Coronary artery (tissue), 2 donors: Measurements from ENCODE around the gene SAMSN1.

Source experiments
- DNase-seq: peaks from one replicate; pipeline ENCODE4 v3.0.0-alpha.2; 2017; ENCODE audit warnings: low spot score
- H3K27ac ChIP-seq, 2 donors: fragments of 200-600 bp; sonication (generic); one replicate each; pipeline ENCODE4 v1.5.1; 2016 to 2019
- H3K4me3 ChIP-seq: fragments of 200-600 bp; sonication (generic); 2 replicates; pipeline ENCODE4 v1.5.1; 2016; ENCODE audit warnings: mild to moderate bottlenecking, moderate library complexity
- TF ChIP-seq, protein P1 (sequence below): fragments of 200-600 bp; sonication (generic); IDR thresholded peaks from one replicate; pipeline ENCODE4 v1.5.1; 2019; ENCODE audit warnings: antibody characterized with exemption

Gene SAMSN1

DNA sequence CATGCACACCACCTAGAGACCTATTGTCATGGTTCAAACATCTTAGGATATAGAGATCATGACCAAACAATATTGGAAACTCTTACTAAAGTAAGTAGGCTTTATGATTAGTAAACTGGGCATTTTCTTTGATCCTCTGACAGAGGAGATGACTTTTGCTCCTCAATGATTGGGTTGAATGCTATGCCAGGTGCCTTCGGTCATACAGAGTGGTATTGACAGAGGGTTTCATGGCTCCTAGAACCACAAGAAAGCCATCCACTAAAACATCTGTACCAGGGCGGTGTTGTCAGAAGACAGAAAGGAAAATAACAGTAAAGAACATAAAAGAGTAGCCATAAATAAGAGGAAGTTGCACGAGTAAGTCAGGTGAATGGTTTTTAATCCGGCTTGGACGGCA, 20.8 kb upstream of the SAMSN1 start:
- H3K4me3 ChIP-seq = no peak overlapping the region
- TF ChIP-seq, protein P1, sequence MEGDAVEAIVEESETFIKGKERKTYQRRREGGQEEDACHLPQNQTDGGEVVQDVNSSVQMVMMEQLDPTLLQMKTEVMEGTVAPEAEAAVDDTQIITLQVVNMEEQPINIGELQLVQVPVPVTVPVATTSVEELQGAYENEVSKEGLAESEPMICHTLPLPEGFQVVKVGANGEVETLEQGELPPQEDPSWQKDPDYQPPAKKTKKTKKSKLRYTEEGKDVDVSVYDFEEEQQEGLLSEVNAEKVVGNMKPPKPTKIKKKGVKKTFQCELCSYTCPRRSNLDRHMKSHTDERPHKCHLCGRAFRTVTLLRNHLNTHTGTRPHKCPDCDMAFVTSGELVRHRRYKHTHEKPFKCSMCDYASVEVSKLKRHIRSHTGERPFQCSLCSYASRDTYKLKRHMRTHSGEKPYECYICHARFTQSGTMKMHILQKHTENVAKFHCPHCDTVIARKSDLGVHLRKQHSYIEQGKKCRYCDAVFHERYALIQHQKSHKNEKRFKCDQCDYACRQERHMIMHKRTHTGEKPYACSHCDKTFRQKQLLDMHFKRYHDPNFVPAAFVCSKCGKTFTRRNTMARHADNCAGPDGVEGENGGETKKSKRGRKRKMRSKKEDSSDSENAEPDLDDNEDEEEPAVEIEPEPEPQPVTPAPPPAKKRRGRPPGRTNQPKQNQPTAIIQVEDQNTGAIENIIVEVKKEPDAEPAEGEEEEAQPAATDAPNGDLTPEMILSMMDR = no peak
- no peak overlapping the region for H3K27ac ChIP-seq
- DNase-seq = no peak

DNA sequence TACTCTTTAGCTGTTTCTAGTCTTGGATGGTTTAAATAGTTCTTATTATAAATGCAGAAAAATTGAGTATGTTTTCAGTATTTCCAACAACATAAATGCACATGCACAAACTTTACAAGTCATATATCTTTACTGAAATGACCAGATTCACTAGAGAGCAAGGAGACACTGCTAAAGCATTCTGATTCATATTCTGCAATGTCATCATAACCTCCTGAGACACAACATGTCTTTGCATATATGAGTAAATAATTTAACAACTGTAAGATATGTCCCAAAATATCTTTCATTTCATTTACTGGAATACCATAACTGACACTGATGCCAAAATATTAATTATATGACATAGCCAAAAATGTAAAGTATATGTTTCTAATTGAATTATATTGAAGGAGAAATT, 16.8 kb upstream of the SAMSN1 start:
- Histone ChIP-seq H3K4me3 (no peak overlapping the region), H3K27ac (no peak overlapping the region)
- no peak for DNase-seq
- TF ChIP-seq, protein P1 = no peak

DNA sequence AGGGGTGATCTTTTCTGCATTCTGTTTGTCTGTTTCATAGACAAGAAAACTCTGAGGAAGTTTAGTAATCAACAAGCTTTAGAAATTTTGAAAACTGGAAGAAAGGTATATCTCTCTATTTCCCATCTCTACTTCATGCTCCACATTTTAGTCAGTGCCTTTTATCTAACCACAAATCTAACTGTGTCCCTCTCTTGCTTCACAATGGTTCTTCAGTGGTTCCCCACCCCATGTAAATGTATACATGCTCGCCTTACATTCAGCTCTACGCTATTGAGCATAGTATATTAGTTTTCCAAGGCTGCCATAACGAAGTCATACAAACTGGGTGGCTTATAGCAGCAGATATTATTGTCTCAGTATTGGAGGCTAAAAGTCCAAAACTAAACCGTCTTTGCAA, 14.4 kb upstream of the SAMSN1 start:
- no peak overlapping the region for H3K4me3 ChIP-seq
- TF ChIP-seq, protein P1 = no peak
- no peak for DNase-seq
- H3K27ac ChIP-seq = no peak overlapping the region

DNA sequence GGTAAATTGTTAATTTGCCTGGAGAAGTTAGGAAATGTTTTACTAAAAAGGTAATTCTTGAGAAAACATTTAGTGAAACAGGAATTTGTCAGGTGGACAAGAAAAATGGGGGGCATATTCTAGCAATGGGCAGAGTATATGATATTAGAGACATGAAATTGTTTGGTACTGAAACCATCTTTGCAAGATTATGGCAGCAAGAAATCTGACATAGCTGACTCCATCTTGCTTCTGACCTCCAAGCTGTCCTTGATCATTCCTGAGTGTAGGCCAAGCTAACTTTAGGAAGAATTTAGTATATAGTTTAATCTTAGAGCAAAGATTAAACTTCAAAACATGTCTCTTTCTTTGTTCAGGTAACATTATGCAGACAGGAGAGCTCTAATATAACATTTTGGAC, 14.0 kb upstream of the SAMSN1 start:
- no peak for DNase-seq
- TF ChIP-seq, protein P1 = no peak

DNA sequence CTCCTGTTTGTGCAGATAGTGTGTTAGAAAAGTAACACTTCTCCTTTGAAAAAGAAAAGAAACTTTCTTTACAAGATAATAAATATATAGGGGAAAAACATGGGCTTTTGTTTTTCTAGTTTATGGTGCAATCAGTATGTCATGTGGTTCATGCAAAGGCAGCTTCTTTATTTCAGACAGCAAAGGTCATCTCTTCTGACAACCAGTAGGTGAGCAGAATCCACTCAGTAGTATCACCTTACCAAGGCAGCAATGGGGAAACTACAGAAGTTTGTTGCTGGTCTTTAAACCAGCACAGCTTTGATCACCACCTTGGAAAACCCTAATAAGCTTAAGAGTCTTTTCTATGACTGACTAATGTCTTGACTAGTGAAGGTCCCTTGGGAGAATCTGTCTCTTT, 13.0 kb upstream of the SAMSN1 start:
- H3K27ac ChIP-seq = no peak overlapping the region
- TF ChIP-seq, protein P1 = no peak
- no peak for DNase-seq

More for the DNA sequence above, 14.0 kb upstream of the SAMSN1 start:
- H3K27ac ChIP-seq = no peak overlapping the region
- no peak overlapping the region for H3K4me3 ChIP-seq

DNA sequence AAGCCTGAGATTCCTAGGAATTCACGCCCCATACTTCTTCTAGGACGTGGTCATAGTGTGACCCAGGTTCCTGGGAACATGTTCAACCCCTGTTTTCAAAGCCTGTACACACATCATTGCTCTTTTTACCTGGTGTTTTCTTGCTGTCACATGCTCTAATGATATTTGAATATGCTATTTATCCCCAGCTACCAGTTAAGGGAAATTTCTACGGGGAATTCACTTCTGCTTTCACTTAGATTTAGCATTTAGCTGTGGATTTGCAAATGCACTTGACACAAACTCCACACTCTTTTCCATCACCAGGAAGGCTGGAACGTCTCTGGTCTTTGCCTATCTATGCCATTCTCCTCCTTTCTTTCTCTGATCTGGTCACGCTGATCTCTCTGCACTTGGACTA, 11.3 kb upstream of the SAMSN1 start:
- H3K4me3 ChIP-seq = no peak overlapping the region
- DNase-seq = no peak
- no peak overlapping the region for H3K27ac ChIP-seq
- TF ChIP-seq, protein P1 = no peak

More for the DNA sequence above, 13.0 kb upstream of the SAMSN1 start:
- H3K4me3 ChIP-seq = no peak overlapping the region

DNA sequence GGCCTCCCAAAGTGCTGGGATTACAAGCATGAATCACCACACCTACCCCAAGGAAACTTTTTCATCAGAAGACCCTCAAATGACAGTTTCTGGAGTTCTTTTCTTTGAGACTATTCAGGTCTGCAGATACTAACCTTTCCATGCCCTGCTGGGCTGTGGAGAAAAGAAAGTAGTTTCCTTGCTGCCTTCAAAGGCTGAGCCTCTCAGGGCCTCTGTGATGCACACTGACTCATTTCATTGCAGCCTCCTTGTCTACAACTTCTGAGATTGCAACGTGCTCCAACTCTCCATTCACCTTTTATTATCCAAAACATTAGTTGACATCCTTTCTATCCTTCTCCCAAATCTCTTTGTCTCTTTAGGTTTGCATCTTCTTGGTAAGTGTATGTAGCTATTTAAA, 8.8 kb upstream of the SAMSN1 start:
- Histone ChIP-seq H3K4me3 (no peak overlapping the region), H3K27ac (no peak overlapping the region)
- DNase-seq = no peak
- TF ChIP-seq, protein P1 = no peak
